Skeletal muscle tissue (tissue), 4 donors: ENCODE measurements around the gene PRIM2. TPM values are rescaled to one million over a fixed set of nuclear protein-coding genes. Genes with fewer than 3 reads are reported as not detected.
"Not testable (repeated sequence)": the region's sequence is repeated elsewhere in the genome, so short reads cannot be mapped to it uniquely, and the experiment has no call there.

Experiments
- H3K27ac ChIP-seq: one replicate; pipeline ENCODE4 v1.7.0; 2013; ENCODE audit warnings: mild to moderate bottlenecking, low read depth, low read length, inconsistent platforms
- H3K27me3 ChIP-seq, 3 donors: one replicate each; pipeline ENCODE4 v1.7.0; 2013; ENCODE audit warnings: low read length in 3 of 3; ENCODE audit not compliant: control insufficient read depth in 3 of 3, insufficient read depth in 3 of 3
- H3K36me3 ChIP-seq, 3 donors: one replicate each; pipeline ENCODE4 v1.7.0; 2013; ENCODE audit warnings: low read length in 3 of 3; ENCODE audit not compliant: control insufficient read depth in 3 of 3, insufficient read depth in 3 of 3
- H3K4me1 ChIP-seq, 3 donors: one replicate each; pipeline ENCODE4 v1.7.0; 2013; ENCODE audit warnings: low read length in 3 of 3, mild to moderate bottlenecking in 3 of 3; ENCODE audit not compliant: control insufficient read depth in 3 of 3, insufficient read depth in 3 of 3
- H3K4me3 ChIP-seq, 3 donors: one replicate each; pipeline ENCODE4 v1.7.0; 2013; ENCODE audit warnings: low read length in 3 of 3
- H3K9ac ChIP-seq, 3 donors: one replicate each; pipeline ENCODE4 v1.7.0; 2013; ENCODE audit warnings: low read length in 3 of 3, mild to moderate bottlenecking in 3 of 3, moderate library complexity in 2 of 3, low read depth in 1 of 3
- H3K9me3 ChIP-seq, 3 donors: one replicate each; pipeline ENCODE4 v1.7.0; 2013; ENCODE audit warnings: low read length in 3 of 3; ENCODE audit not compliant: control insufficient read depth in 3 of 3
- total RNA-seq: library from RNA; depleted of rRNA; stranded (reverse); fragments of >200 nt; gene quantifications from one replicate; pipeline ENCODE4 v1.2.3, GENCODE V29; 2014
- donor health status: Osteomylitis.

Gene PRIM2
- total RNA-seq, 1 donor from 2014 or later: 14.6 TPM

DNA sequence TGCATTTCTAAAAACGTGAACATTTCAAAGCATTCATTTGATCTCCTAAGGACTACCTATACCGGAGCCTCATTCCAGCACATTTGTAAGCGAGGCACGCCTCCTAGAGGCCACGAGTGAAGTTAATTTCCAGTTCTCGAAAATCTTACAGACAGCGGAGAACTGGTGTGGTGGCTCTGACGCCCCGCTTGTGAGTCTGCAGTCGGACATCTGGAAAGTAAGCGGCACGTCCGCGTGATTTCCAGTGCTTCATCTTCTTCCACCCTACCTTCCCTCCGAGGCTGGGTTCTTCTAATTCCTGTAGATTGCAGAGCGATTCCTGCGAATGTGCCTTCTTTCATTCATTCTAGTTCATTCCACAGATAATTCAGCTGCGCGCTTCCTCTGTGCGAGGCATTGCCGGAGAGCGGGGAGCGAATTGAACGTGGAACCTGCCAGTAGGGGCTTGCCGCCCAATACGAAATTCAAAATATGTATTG is 810 bp upstream of the PRIM2 start:
- Histone ChIP-seq H3K4me1 (peaks cover 12 to 19% (median 15%) of the 10 kb centered on the region in 3 donors), H3K9me3 (no peaks in the 10 kb centered on the region), H3K36me3 (peaks cover under 1 to 9% (median 8%) of the 10 kb centered on the region in 3 donors), H3K27ac (peak overlapping the region; percentile 62), H3K4me3 (peak overlapping the region; percentile 88 to 94 (median 92)), H3K27me3 (no peaks in the 10 kb centered on the region), H3K9ac (peak overlapping the region; percentile 83 to 86 (median 85))

DNA sequence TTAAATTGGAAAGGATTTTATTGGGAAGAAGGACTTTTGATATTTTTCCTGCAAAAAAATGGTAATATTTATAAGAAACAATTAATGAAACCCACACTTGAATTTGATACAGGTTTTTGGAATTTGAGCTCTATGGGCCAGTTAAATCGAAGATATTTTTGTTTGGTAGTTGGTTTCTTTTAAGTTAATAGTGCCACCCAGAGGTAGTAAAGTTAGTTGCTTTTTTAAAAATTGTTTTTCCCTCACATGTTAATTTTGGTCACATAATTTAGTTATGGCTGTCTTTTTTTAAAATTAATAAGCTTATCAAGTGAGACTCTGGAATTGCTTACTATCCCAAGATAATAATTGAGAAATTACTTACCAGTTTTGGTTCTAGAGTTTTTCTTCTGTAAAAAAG is 7.1 kb downstream of the PRIM2 start:
- H3K27ac ChIP-seq: no peak overlapping the region
- no peaks in the 10 kb centered on the region for H3K27me3 ChIP-seq
- H3K9ac ChIP-seq: no peak overlapping the region
- no peak overlapping the region for H3K4me3 ChIP-seq
- H3K9me3 ChIP-seq: peaks cover 0 to 5% (median 0%) of the 10 kb centered on the region in 3 donors
- peaks cover 13 to 27% (median 23%) of the 10 kb centered on the region in 3 donors for H3K36me3 ChIP-seq
- H3K4me1 ChIP-seq: no peaks in the 10 kb centered on the region

DNA sequence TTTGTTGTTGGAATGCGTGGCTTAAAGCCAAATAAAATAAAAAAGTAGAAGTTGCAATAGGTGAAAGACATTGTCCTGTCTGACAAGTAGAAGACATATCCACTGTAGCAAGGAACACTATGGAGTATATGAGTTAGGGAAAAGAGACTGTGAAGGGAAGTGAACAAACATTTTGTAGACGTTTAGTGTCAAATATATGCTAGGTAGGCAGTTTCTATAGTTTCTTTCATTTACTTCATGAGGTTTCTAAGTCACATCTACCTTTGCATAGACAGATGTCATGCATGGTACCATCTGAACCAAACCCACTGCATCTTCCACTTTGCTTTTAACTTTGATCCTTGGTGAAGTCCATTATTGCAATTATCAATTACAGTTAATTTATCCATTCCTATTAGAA is 9.9 kb downstream of the PRIM2 start:
- Histone ChIP-seq H3K9me3 (peaks cover 0 to 8% (median 0%) of the 10 kb centered on the region in 3 donors), H3K9ac (no peak overlapping the region), H3K36me3 (peaks cover 10 to 19% (median 19%) of the 10 kb centered on the region in 3 donors), H3K27me3 (no peaks in the 10 kb centered on the region), H3K4me1 (no peaks in the 10 kb centered on the region), H3K27ac (no peak overlapping the region), H3K4me3 (no peak overlapping the region)

DNA sequence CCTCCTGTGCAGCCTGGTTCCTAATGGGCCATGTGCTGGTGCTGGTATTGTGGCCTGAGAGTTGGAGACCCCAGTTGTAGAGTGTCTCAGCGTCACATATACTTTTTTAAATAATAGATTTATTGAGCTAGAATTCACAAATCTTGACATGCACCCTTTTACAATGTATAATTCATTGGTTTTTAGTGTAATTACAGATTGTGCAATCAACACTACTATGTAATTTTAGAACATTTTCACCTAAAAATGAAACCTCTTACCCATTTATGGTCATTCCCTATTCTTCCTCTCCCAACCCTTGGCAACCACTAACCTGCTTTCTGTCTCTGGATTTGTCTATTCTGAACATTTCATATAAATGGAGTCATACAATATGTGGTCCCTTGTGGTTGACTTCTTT is 10.6 kb downstream of the PRIM2 start:
- Histone ChIP-seq H3K27ac (no peak overlapping the region), H3K36me3 (peaks cover 10 to 19% (median 16%) of the 10 kb centered on the region in 3 donors), H3K4me1 (no peaks in the 10 kb centered on the region), H3K27me3 (no peaks in the 10 kb centered on the region), H3K9me3 (peaks cover 0 to 8% (median 0%) of the 10 kb centered on the region in 3 donors), H3K9ac (no peak overlapping the region), H3K4me3 (no peak overlapping the region)

DNA sequence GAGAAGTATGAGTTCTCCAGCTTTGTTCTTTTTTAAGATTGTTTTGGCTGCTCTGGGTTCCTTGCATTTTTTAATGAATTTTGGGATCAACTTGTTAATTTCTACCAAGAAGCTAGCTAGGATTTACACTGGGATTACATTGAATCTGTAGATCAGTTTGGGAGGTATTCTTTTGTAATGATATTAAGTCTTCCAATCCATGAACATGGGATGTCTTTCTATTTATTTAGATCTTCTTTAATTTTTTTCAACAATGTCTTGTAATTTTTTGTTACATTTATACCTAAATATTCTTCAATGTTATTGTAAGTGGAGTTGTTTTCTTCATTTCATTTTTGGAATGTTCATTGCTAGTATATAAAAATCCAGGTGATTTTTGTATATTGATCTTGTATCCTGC is 12.5 kb downstream of the PRIM2 start:
- Histone ChIP-seq H3K36me3 (peaks cover 10 to 22% (median 16%) of the 10 kb centered on the region in 3 donors), H3K4me3 (no peak overlapping the region), H3K27me3 (no peaks in the 10 kb centered on the region), H3K4me1 (no peaks in the 10 kb centered on the region), H3K9me3 (peaks cover 0 to 8% (median 0%) of the 10 kb centered on the region in 3 donors), H3K9ac (no peak overlapping the region), H3K27ac (no peak overlapping the region)

DNA sequence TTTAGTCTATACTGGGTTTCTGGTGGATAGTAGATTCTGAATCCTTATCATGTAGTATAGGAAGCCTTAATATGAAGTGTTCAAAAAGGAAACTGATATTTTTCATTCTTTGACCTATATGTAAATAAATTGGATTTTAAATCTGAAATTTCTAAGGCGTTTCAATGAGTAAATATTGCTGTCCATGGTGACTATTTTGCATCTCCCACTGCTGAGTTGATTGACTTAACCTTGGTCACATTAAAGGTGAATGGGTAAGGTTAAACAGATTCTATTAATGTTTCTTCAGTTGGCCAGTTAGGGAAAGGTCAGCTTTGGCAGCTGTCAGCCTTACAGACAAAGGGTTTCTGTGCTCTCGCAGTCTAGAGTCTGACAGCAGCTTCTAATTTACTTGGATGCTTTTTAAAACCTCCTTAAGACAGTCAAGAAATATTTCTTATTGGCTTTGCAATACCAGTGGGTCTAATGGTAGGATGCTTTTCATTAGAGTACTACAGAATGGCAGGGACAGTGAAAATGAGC is 24.8 kb downstream of the PRIM2 start:
- H3K36me3 ChIP-seq: no peaks in the 10 kb centered on the region
- no peaks in the 10 kb centered on the region for H3K9me3 ChIP-seq

DNA sequence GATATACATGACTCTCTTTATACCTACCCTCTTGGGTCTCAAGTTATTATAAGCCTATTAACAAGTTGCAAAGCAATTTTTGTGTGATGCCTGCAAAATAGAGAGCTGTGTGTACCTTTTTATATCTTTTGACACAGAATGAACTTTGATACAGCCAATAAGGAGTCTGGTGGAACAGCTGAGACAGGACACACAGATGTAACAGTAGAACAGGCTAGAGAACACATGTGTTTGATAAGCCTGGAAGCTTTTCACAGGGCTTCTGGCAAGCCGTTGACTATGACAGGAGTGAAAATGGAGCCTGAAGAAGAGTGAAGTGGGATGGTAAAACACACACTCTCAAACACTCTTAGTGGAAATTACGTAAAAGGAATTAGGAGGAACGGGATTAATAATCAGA is 25.9 kb downstream of the PRIM2 start:
- H3K9ac ChIP-seq, H3K4me3 ChIP-seq, H3K27ac ChIP-seq, H3K4me1 ChIP-seq, H3K36me3 ChIP-seq, H3K27me3 ChIP-seq, H3K9me3 ChIP-seq: not testable (repeated sequence)

More for the DNA sequence above, 24.8 kb downstream of the PRIM2 start:
- Histone ChIP-seq H3K4me1 (no peaks in the 10 kb centered on the region), H3K27ac (no peak overlapping the region), H3K4me3 (no peak overlapping the region), H3K27me3 (no peaks in the 10 kb centered on the region), H3K9ac (no peak overlapping the region)

DNA sequence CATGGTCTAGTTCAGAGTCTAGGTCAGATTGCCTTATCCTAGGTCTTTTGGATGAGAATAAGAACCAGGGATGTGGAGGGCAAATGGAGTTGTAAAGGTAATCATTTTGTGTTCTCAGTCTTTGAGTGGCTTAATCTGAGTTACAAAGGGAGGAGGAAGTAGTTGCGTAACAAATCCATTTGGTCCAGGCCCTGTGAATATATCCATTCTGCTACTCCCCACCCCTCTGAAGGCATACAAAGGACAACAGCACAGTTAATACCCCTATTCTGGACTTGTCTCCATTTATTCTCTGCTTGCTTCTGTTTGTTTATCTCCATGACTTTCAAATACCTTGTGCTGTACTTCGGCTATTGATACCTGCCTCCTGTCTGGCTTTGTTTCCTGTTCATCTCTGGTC is 29.3 kb downstream of the PRIM2 start:
- H3K4me3 ChIP-seq, H3K27me3 ChIP-seq, H3K9me3 ChIP-seq: not testable (repeated sequence)

DNA sequence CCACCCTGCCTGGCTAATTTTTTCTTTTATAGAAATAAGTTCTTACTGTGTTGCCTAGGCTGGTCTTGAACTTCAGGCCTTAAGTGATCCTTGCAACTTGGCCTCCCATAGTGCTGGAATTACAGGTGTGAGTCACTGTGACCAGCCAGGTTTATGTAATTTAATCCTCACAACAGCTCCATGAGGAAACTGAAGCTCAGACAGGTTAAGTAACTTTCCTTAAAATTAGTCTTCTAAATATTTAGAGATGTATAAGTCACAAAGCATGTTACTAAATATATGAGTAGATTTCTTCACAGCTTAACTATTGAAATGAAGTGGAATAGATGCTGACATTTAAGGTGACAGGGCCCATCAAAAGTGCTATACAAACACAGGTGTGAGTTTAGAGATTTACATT is 30.2 kb downstream of the PRIM2 start:
- H3K27ac ChIP-seq, H3K9me3 ChIP-seq, H3K9ac ChIP-seq, H3K27me3 ChIP-seq, H3K4me3 ChIP-seq, H3K4me1 ChIP-seq, H3K36me3 ChIP-seq: not testable (repeated sequence)

More for the DNA sequence above, 29.3 kb downstream of the PRIM2 start:
- H3K9ac ChIP-seq, H3K36me3 ChIP-seq, H3K4me1 ChIP-seq, H3K27ac ChIP-seq: not testable (repeated sequence)

DNA sequence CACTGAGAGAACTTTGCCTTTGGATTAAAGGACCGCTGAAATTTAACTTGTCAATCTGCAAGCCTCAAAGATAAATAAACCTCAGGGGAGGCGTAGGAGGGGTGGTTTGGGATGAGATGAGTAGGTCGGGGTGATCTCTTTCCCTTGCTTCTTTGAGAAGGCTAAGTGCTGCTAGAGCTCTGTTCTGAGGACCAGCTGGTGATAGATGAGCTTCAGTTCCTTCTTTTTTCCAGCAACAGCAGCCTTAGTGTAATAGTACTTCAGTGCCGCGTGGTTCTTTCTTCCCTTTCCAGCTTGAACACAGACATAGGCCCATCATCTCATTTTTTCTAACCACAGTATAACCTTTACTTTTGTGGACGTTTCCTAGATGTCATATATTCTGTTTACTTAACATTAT is 33.0 kb downstream of the PRIM2 start:
- H3K9me3 ChIP-seq, H3K4me1 ChIP-seq: not testable (repeated sequence)

More for the DNA sequence above, 33.0 kb downstream of the PRIM2 start:
- H3K27ac ChIP-seq, H3K9ac ChIP-seq, H3K36me3 ChIP-seq, H3K27me3 ChIP-seq, H3K4me3 ChIP-seq: not testable (repeated sequence)
